Measurements from ENCODE around the gene SMARCA4.
"Not testable (repeated sequence)": the region's sequence is repeated elsewhere in the genome, so short reads cannot be mapped to it uniquely, and the experiment has no call there.

The SMARCA4 gene

GRCh38 chr19:11041194-11041593 lies 80.4 kb downstream of the SMARCA4 start:
- no peak for DNase-seq

- no peak for DNase-seq
Observed at GRCh38 chr19:11041966-11042627, 81.3 kb downstream of the SMARCA4 start.

- DNase-seq = no peak
Observed at GRCh38 chr19:11044431-11044830, 83.6 kb downstream of the SMARCA4 start.

- no peak for DNase-seq
Observed at GRCh38 chr19:11045536-11045935, 84.7 kb downstream of the SMARCA4 start.

GRCh38 chr19:11046605-11047354 lies 86.0 kb downstream of the SMARCA4 start:
- DNase-seq = no peak

GRCh38 chr19:11047866-11048265 lies 87.0 kb downstream of the SMARCA4 start:
- no peak for DNase-seq

GRCh38 chr19:11050323-11051114 lies 89.7 kb downstream of the SMARCA4 start:
- DNase-seq = no peak

GRCh38 chr19:11053817-11054195 lies 93.0 kb downstream of the SMARCA4 start:
- DNase-seq = no peak

GRCh38 chr19:11054200-11054599 lies 93.4 kb downstream of the SMARCA4 start:
- no peak for DNase-seq

GRCh38 chr19:11054628-11055027 lies 93.8 kb downstream of the SMARCA4 start:
- no peak for DNase-seq

- no peak for DNase-seq
Observed at GRCh38 chr19:11058246-11059030, 97.6 kb downstream of the SMARCA4 start.

GRCh38 chr19:11059511-11060358 lies 98.9 kb downstream of the SMARCA4 start:
- no peak for DNase-seq

- DNase-seq = no peak
Observed at GRCh38 chr19:11061952-11062351, 101.1 kb downstream of the SMARCA4 start.

- DNase-seq = no peak
Observed at GRCh38 chr19:11063434-11063833, 102.6 kb downstream of the SMARCA4 start.

- no peak for DNase-seq
Observed at GRCh38 chr19:11064831-11065303, 104.0 kb downstream of the SMARCA4 start.

GRCh38 chr19:11066326-11066725 lies 105.5 kb downstream of the SMARCA4 start:
- no peak for DNase-seq

GRCh38 chr19:11067356-11068113 lies 106.7 kb downstream of the SMARCA4 start:
- no peak for DNase-seq

- no peak for DNase-seq
Observed at GRCh38 chr19:11069561-11069960, 108.7 kb downstream of the SMARCA4 start.

- DNase-seq = no peak
Observed at GRCh38 chr19:11070123-11070522, 109.3 kb downstream of the SMARCA4 start.

GRCh38 chr19:11073568-11073967 lies 112.7 kb downstream of the SMARCA4 start:
- DNase-seq = no peak

GRCh38 chr19:11076792-11077191 lies 116.0 kb downstream of the SMARCA4 start:
- not testable (repeated sequence) for DNase-seq

Data from DMS79 (cell line).